NCI-H2081 treated with DMSO at 0.1 percent for 48 hours (cell line): Measurements from ENCODE around the gene TRMT44.

Experiments used
- DNase-seq: peaks from one replicate; lab custom pipeline; 2025; lab: John Stamatoyannopoulos, UW

TRMT44 gene

DNA sequence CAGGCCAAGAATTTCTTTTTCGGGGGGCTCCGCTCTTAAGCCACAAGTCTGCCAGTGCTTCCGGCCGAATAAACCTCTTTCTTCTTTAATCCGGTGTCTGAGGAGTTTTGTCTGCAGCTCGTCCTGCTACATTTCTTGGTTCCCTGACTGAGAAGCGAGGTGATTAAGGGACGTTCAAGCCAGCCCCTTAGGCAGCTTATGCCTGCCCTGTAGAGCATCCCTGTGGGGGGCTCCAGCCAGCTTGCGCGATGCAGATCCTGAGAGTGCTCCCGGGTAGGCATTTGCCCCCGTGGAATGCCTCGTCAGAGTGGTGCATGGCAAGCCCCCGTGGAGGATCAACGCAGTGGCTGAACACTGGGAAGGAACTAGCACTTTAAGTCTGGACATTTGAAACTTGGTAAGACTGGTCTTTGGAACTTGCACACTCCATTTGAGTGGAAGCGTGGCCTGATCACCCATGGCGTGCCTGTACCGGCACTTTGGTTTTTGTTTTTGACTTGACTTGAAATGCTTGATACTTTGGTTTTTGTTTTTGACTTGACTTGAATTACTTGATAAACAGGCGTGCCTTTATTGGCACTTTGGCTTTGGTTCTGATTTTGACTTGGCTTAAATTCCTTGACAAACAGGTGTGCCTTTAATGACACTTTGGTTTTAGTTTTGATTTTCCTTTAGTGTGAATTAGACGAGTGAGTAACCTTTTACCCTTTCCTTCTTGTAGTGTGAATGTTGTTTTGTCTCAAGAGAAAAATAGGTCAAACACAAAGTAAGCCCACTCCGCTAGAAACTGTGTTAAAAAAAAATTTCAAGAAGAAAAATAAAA, 6.1 kb upstream of the TRMT44 start:
- DNase-seq: no peak

DNA sequence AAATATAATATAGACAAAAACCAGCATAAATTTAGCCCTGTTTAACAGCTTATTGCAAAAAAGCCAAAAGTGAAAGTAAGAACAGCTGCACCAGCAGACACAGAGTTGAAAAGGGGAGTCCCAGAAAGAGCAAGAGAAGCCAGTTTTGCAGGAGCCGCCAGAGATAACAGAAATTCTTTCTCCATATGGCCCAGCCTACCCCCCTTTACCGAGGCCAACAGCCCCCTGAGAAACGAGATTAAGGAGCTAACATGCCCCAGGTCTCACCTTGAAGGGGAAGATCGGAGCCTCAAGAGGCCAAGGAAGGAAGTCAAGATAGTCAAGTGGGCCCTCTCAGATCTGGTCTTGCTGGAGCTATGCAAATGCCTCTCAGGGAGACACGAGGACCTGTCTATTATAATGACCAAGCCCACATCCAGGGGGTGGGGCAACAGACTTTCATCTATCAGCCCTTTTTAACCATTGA, 4.9 kb upstream of the TRMT44 start:
- DNase-seq: no peak

DNA sequence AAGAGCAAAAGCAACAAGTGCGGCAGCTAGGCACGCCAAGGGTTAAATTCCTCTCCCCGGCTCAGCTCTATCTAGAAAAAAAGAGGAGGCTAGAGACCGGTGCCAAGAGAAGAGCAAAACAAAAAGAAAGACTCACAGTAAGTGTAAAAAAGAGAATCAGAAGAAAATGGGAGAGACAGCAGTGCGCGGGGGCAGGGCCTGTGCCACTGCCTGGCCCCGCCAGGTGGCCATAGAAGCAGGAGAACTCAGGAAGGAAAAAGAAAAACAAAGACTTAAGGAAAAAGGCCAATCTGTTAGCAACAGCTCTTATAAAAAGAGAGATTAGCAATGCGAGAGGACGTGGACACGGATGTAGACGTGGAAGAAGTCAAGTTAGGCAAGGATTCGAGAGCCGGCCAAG, 3.3 kb upstream of the TRMT44 start:
- no peak for DNase-seq

DNA sequence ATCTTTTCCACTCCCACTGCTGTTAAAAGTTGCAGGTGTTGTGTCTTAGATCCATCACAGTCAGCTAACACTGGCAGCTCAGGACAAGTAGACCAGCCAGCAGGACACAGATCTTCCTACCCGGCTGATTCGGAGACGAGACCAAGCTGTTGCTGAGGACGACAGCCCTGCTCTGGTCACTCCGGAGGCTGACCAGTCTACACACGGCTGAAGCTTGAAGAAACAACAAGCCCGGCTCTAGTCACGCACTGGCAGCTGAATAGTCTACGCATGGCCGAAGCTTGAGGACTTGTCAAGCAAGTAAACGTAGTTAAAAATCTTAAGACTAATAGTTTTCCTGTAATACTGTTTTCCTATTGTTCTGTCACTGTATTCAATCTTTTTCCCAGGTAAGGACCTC, 1.8 kb upstream of the TRMT44 start:
- no peak for DNase-seq

DNA sequence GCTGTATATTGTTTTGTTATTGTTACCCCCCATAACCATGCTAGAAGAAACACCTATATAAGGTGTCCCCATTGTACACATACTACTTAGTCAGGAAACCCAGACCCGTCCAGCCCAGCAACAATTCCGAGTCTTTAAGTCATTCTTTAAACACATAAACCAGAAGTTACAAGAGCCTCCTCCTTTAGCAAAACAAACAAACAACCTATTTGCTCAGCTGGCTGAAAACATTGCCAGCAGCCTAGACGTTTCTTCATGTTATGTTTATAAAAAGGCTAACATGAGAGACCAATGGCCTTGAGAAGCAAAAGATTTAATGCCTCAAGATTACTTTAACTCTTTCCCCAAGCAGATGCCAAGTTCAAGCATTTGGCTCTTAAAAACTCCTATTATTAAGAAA, 1.4 kb upstream of the TRMT44 start:
- DNase-seq: no peak

DNA sequence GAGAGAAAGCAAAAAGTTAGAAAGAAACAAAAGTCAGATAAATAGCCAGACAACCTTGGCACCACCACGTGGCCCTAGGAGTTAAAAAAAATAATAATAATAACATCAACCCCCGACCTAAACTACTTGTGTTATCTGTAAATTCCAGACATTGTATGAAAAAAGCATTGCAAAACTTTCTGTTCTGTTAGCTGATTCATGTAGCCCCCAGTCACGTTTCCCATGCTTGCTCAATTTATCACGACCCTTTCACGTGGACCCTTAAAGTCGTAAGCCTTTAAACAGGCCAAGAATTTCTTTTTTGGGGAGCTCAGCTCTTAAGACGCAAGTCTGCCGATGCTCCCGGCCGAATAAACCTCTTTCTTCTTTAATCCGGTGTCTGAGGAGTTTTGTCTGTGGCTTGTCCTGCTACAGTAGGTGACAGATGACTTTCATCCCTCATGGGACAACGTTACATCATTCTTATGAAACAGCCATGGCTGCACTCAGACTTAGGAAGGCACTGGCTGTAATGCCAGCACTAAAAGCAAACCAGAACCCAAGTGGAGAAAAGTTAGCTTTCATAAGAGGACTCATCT, 574 bp upstream of the TRMT44 start:
- DNase-seq: no peak

DNA sequence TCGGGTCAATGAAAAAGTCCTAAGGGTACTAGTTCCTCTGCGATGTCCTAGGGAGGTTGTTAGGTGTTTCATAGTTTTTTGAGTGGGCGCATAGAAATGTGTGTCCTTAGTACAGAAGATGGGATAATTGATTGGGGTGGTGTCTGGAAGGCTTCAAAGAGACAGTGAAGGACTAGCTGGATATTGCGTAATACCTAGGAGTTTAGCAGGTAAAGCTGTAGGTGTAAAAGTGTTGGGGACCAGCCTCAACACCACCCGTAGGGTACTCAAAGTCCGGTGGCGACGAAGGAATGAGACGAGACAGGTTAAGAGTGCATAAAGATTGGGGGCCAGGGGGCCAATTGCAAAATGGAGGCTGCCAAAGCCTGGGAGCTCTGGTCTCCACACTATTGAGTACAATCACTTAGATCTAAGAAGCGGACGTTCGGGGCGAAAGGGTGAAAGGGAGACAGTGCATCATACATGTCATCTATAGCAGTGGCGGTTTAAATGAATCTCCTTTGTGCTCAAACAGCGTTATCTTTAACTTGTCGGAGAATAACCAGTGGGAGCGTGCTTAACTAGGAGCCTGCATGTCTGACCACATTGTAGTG, 1.0 kb downstream of the TRMT44 start:
- DNase-seq: no peak

DNA sequence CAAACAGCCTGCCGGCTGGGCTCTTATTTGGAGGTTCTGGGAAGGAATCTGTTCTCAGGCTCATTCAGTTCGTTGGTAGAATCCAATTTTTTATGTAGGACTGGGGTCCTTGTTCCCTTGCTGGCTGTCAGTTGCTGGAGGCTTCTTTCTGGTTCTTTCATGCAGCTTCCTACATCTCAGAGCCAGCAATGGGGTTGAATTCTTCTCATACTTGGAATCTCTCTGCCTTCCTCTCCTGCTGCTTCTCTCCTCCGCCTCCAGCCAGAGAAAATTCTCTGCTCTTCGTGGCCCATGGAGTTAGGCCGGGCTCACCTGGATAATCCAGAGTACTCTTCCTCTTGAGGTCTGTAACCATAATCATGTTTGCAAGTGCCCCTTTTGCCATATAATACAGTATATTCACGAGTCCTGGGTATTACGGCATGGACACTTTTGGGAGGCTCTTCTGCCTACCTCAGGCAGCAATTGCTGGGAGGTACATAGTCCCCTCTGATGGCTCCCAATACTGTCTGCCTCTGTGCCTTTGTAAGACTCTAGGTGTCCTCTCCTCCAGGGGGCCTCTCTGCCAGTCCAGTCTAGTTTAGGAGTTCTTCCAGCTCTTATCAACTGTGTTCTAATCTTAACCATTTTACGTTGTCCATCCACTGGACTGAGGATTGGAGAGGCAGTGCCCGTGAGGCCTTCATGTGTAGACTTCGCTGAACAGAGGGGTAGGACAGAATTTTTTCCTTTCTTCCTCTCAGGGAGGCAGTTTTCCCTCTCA, 2.2 kb downstream of the TRMT44 start:
- no peak for DNase-seq

DNA sequence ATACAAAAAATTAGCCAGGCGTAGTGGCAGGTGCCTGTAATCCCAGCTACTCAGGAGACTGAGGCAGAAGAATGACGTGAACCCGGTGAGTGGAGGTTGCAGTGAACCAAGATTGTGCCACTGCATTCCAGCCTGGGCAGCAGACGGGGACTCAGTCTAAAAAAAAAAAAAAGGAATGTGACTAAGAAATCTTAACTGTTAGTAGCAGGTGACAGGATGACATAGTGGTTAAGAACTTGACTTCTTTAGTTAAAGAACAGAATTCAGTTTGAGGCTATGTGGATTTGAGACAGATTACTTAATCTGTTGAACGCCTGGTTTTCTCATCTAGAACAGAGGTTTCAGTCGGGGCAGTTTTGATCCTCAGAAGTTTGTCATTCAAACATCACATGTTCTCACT, 3.2 kb downstream of the TRMT44 start:
- DNase-seq: no peak

DNA sequence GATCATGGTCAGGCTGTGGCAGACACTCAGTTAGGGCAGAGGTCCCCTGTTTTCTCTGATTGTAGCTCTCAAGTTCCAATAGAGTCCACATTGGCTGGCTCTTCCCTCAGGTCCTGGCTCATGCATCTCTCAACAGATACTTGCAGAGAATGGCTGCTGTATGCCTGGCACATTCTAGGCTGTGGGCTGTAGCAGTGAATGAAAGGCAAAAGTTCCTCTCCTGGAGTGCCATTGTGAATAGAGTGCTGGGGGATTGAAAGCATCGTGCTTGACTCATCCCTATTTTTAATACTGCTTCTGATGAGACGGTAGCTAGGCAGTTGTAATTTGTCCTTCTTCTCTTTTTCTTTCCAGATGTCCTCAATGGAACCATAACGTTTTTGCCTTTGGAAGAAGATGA, 5.5 kb downstream of the TRMT44 start:
- DNase-seq: no peak

DNA sequence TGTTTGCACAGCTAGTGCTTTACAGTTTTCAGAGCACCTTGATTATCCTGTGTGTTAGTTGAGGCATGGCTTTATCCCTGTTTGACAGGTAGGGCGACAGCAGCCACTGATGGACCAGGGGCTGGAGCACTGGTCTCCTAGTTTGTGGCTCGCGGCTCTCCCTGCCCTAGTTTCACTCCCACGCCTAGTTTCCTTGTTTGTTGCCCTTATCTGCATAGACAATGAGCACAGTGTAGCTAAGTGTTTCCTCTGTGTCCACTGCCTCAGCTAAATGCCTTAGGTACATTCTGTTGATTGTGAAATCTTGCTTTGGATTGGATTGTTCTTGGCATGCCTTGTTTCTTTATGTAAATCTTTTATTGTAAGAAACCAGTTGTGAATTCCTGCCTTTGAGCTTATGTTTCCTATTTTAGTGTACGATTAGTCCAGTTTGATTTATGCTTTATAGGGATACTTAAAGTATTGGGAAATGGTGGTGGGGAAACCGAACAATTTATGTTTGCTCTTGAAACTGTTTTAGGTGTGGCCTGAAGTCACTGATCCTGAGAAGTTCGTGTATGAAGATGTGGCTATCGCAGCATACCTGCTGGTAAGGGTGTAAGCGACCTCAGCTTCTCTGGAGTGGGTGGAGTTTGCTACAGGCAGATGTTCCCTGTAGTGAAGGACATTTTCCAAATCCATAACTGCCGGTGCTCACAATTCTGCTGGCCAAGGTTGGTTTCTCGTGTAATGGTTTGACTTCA, 11.0 kb downstream of the TRMT44 start:
- DNase-seq: no peak

DNA sequence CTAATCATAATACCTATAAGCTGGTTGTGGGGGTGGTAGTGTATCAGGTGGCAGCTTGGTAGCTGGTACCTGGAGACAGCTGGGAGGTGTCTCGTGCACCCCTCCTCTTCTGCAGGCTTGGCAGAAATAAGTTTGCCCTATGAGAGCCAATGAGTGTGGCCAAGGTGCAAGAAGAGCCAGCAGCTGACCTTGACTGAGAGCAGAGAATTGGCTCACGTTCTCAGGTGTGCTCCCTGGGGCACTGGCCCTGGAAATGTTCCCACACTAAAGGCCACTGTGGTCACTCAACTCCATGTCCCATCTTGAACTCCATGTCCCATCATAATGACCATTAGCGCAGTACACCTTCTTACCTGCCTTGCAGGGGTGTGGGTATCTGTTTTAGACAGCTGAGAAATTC, 13.4 kb downstream of the TRMT44 start:
- DNase-seq: no peak

DNA sequence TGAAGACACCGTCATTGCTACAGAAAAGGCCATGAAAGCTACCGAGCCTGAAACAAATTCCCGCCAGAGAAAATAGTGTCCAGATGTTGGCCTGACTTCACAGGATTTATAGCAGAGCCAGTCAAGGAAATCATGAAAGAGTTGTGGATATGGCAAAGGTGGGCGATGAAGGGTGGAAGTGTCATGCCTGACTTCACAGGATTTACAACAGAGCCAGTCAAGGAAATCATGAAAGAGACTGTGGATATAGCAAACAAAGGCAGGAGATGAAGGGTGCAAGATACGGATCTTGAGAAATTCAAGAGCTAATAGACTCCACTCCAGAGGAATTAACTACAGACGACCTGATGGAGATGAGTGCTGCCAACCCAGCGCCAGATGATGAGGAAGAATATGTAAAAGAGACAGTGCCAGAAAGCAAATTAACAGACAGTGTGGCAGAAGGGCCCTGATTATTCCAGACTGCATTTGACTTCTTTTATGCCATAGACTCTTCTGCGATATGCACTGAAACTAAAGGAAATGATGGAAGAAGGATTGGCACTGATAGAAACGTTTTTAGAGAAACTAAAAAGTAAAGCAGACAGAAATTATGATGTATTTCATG, 17.2 kb downstream of the TRMT44 start:
- no peak for DNase-seq

DNA sequence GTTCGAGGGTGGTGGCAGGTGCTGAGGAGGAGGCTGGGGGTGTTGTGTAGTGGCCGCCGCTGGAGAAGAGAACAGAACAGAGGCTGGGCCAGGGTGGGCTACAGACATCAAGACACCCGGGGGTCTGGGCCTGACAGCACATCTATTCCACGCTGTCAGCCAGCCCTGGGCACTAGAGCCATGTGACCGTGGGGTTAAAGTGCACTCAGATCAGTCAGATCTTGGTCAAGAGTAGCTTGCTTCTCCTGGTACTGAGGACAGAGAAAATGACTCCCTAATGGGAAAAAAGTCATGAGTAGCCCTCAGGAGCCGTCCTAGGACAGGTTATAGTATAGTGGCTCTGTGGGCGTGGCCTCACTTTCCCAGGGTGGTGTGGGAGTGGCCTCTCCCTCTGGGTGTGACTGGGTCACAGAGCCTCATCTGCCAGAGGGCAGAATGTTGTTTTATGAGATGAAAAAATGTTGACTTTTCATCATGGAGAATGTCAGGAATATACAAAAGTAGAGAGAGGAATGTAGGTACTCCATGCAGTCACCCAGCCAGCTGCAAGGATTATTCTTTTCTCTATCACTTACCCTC, 19.4 kb downstream of the TRMT44 start:
- DNase-seq: no peak

DNA sequence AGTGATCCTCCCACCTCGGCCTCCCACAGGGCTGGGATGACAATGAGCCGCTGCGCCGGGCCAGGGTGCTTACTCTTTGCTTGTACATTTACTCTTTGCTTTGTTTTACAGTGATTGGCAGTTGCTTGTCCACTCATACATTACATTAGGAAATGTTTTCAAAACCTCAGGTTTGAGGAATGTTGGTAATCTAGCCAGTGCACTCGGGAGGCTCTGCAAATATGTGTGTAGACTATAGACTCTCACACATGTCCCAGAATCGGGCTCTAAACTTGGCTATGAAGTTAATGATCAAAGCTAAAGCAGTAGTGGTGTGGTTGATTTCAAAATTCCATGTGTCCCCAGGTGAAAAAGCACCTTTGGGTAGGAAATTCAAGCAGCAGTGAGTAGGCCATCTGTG, 20.5 kb downstream of the TRMT44 start:
- no peak for DNase-seq

DNA sequence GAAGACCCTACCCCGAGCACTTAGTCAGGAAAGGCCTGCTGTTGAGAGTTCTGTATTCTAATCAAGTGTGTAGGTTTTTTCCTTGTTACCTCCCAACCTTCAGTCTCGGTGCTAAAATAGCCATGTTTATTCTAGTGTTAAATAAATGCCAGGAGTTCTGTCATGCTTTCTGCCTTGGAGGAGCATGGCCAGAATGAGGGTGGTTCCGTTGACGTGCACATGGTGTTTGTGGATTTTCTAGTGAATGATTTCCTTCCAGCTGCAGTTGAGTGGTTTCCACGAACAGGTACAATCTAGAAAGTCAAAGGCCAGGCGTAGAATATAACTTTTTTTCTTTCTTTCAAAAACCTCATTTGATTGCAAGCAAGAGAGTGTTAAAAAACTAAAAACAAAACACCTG, 21.0 kb downstream of the TRMT44 start:
- no peak for DNase-seq

DNA sequence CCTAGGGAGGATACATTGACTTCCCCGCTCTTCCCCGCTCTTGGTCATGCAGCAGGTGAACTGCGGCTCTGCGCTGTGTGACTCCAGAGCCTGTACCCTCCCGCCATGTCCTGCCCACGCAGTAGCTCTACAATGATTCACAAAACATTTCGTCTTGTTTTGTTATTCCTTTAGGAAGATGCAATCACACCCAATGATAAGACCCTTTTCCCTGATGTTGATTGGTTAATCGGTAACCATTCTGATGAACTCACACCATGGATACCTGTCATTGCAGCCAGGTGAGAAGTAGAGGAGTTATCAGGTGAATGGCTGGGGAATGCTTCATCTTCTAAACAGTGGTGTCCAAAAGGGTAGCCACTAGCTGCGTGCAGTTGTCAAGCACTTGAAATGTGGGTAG, 23.2 kb downstream of the TRMT44 start:
- DNase-seq: no peak

DNA sequence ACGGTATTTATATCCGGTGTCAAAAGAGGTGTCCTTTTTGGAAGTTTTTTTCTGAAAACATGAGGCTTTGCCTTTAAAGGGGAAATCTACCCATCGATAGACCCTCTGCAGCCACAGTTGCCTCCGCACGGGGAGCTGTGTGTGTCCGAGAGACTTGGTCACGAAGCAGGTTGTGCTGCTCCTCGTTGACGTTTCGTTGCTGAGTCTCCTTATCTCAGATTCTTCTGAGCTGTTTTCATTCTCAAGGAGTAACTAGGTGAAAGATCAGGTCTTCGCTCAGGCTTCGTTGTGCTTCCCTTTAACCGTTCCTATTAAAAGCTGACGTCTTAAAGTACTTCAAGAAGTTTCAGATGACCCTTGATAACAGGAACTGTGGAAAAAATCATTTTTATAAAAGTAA, 23.8 kb downstream of the TRMT44 start:
- no peak for DNase-seq

DNA sequence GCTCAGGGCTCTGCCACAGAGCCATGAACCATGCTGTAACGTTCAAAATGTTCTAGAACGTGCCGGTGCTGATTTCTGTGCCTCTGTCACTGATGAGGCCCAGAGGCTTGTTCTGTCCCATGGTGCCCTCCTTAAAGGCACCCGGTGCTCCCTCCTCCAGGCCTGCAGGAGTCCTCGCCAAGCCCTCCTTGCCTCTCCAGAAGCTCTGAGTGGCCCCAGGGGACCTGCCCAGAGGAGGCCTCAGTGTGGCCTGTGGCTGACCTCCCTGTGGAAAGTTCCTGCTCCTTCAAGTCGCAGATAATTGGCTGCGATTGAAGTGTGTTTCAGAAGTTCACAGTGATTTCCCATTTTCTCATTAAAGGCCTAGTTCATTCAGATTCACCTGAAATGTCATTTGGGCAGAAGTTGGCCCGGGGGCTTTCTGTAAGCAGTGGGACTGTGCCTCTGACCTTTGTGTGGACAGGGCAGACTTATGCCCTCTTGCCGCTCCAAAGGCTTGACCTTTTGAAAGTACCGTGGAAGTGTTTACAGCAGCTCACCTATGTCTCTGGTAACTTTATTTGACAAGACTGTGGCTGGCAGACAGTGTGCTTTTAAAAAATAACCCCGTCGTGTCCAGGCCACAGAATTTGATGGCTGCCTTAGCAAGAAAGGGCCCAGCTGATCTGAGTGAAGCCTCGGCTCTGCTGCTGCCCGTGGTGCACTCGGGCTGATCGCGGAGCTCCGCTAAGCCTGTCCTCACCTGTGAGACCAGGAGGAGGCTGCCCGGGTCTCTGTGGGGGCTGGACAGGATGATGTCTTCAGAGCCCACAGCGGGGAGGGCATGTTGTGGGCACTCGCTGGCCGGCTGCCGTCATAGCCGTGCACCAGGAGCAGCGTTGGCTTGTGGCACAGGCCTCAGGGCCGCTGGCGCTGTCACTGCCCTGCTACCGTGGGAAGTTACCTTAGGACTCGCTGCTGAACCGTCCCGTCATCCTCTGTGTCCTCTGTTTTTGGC, 25.3 kb downstream of the TRMT44 start:
- no peak for DNase-seq

DNA sequence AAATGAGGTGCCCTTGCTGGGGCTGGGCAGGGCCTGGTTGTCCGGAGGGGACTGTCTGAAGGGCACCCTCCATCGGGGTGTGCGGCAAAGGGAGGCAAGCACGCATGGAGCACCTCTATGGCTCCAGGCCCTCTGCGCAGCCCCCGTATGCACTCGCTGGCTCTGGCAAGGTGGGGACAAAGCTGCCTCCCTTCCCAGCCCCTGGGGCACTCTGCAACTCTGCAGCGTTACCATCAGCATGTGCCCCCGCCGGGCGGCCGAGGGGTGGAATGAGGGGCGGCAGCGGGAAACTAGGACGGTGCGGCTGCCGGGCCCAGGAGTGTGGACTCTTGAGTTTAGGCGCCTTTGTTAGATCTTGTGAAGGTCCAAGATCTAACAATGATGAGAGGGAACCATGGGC, 26.4 kb downstream of the TRMT44 start:
- no peak for DNase-seq
